Lung (tissue), 12 donors: ENCODE data around the gene IQCM. TPM values are rescaled to one million over a fixed set of nuclear protein-coding genes. Genes with fewer than 3 reads are reported as not detected.

Experiments
- ATAC-seq: fragments of 200-7000 bp; cut with Tn5 transposase; one replicate; pipeline ENCODE4 v1.9.1; 2020; ENCODE audit warnings: moderate number of reproducible peaks; ENCODE audit not compliant: insufficient read depth, low FRiP score
- DNase-seq, 3 donors: peaks; one replicate each; pipeline ENCODE4 v3.0.0-alpha.2; 2013 to 2017
- H3K27ac ChIP-seq, 2 donors: one replicate each; pipeline ENCODE4 v1.5.1; 2013; ENCODE audit warnings: mild to moderate bottlenecking in 2 of 2, moderate library complexity in 2 of 2, control low read depth in 1 of 2, inconsistent platforms in 1 of 2, low read depth in 1 of 2, low read length in 1 of 2
- H3K27me3 ChIP-seq, 3 donors: one replicate each; pipeline ENCODE4 v1.5.1; 2013; ENCODE audit warnings: low read length in 2 of 3; ENCODE audit not compliant: control insufficient read depth in 3 of 3, insufficient read depth in 3 of 3
- H3K36me3 ChIP-seq, 4 donors: one replicate each; pipeline ENCODE4 v1.5.1; 2013; ENCODE audit warnings: low read length in 4 of 4, mild to moderate bottlenecking in 1 of 4, moderate library complexity in 1 of 4; ENCODE audit not compliant: control insufficient read depth in 4 of 4, insufficient read depth in 4 of 4
- H3K4me1 ChIP-seq, 5 donors: one replicate each; pipeline ENCODE4 v1.5.1; 2013; ENCODE audit warnings: low read length in 5 of 5, mild to moderate bottlenecking in 2 of 5, moderate library complexity in 1 of 5; ENCODE audit not compliant: control insufficient read depth in 5 of 5, insufficient read depth in 5 of 5
- H3K4me3 ChIP-seq: one replicate; pipeline ENCODE4 v1.5.1; 2013; ENCODE audit warnings: mild to moderate bottlenecking, control low read depth, moderate library complexity
- H3K9ac ChIP-seq, 2 donors: one replicate each; pipeline ENCODE4 v1.5.1; 2013; ENCODE audit warnings: low read length in 2 of 2, control low read depth in 1 of 2; ENCODE audit not compliant: insufficient read depth in 1 of 2
- H3K9me3 ChIP-seq, 4 donors: one replicate each; pipeline ENCODE4 v1.5.1; 2013; ENCODE audit warnings: low read length in 3 of 4, mild to moderate bottlenecking in 1 of 4, moderate library complexity in 1 of 4; ENCODE audit not compliant: control insufficient read depth in 4 of 4, insufficient read depth in 3 of 4
- WGBS, 2 donors: extraction: QIAGEN DNeasy Blood & Tissue Kit; methylation state at CpG; one replicate each; pipeline ENCODE4 v1.1.7; 2013; 5-methylcytosine and 5-hydroxymethylcytosine counted together
- polyA plus RNA-seq, 2 donors: library from polyadenylated mRNA; stranded (reverse); fragments of 200-250 nt; gene quantifications; one replicate each; pipeline ENCODE4 v1.2.1, GENCODE V29; 2013
- total RNA-seq, 2 donors: library from RNA; depleted of rRNA in 1 of 2; stranded (reverse); fragments of >200 nt in 1 of 2; gene quantifications; one replicate each; pipeline ENCODE4 v1.2.1, GENCODE V29; 2014 to 2021
- TF ChIP-seq, protein P1 (sequence below): IDR thresholded peaks from 2 replicates; pipeline ENCODE4 v1.5.1; 2012; ENCODE audit warnings: mild to moderate bottlenecking; ENCODE audit errors: control extremely low read depth, extremely low read depth
- donor health status: control.
- donor health status: control.
- donor health status: Bipolar disorder and iron deficiency.
- donor health status: healthy.
- donor health status: DM: yes; HTN: yes; CAD: no.

IQCM gene
- total and polyA plus RNA-seq, 4 donors: not detected

DNA sequence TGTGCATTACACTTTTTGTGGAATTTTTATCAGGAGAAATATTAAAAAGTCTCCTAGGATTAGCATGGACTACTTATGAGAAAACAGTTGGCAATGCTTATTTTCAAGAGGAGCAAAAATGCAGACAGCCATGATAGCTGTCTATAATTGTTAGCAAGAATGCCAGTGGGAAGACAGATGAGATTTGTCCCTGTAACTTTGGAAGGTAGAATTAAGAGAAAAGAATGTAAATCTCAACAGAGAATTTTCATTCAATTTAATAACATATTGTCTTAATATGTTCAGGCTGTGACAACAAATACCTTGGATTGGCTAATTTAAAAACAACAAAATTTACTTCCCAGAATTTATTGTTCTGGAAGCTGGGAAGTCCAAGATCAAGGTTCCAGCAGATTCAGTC is 349.2 kb downstream of the IQCM start:
- Histone ChIP-seq H3K9me3 (peaks cover 0 to 4% (median 0%) of the 10 kb centered on the region in 4 donors), H3K9ac (no peak overlapping the region), H3K4me1 (peaks cover 0 to 3% (median 0%) of the 10 kb centered on the region in 5 donors), H3K27me3 (no peaks in the 10 kb centered on the region), H3K36me3 (no peaks in the 10 kb centered on the region), H3K27ac (no peak overlapping the region), H3K4me3 (no peak overlapping the region)
- no peak for ATAC-seq
- DNase-seq: no peak
- TF ChIP-seq, protein P1, sequence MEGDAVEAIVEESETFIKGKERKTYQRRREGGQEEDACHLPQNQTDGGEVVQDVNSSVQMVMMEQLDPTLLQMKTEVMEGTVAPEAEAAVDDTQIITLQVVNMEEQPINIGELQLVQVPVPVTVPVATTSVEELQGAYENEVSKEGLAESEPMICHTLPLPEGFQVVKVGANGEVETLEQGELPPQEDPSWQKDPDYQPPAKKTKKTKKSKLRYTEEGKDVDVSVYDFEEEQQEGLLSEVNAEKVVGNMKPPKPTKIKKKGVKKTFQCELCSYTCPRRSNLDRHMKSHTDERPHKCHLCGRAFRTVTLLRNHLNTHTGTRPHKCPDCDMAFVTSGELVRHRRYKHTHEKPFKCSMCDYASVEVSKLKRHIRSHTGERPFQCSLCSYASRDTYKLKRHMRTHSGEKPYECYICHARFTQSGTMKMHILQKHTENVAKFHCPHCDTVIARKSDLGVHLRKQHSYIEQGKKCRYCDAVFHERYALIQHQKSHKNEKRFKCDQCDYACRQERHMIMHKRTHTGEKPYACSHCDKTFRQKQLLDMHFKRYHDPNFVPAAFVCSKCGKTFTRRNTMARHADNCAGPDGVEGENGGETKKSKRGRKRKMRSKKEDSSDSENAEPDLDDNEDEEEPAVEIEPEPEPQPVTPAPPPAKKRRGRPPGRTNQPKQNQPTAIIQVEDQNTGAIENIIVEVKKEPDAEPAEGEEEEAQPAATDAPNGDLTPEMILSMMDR: no peak

DNA sequence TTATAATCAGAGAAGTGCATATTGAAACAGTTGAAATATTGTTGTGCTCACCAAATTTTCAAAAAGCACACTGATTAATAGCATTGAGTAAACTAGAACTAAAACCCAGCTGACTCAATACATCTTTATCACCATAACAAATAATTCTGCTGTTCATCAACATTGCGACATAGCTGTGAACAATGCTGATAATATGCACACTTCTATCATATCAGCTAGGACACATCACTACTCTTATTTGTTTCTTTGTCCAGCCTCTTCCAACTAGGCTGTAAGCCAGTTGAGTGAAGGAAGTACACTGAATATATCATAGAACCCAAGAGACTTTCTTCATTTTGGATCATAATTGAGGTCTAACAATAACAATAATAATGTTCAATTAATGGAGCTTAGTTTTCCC is 349.7 kb downstream of the IQCM start:
- H3K4me3 ChIP-seq: no peak overlapping the region
- no peak for ATAC-seq
- 85 to 91% methylated on average over 1 of the region's 1 CpG for WGBS, 2 donors
- no peak overlapping the region for H3K27ac ChIP-seq
- H3K36me3 ChIP-seq: no peaks in the 10 kb centered on the region
- no peak overlapping the region for H3K9ac ChIP-seq
- H3K27me3 ChIP-seq: no peaks in the 10 kb centered on the region
- TF ChIP-seq, protein P1: no peak
- H3K4me1 ChIP-seq: peaks cover 0 to 3% (median 0%) of the 10 kb centered on the region in 5 donors
- DNase-seq: no peak
- H3K9me3 ChIP-seq: peaks cover 0 to 4% (median 0%) of the 10 kb centered on the region in 4 donors

DNA sequence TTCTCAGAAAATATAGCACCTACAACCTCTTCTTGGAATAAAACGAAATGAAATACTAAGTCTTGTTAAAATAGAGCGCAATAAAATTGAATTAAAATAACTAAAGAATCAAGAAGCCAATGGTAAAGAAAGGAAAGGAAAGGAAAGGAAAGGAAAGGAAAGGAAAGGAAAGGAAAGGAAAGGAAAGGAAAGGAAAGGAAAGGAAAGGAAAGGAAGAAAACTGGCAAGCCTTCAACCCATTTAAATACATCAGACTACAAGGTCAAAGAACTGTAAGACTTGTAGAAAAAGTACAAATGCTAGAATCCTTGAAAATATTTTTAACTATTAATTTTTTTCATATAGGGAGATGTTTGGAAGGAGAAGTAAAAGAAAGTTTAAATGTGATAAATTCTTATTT is 372.1 kb downstream of the IQCM start:
- 88 to 90% methylated on average over 2 of the region's 2 CpGs for WGBS, 2 donors
- no peak overlapping the region for H3K4me3 ChIP-seq
- TF ChIP-seq, protein P1: no peak

DNA sequence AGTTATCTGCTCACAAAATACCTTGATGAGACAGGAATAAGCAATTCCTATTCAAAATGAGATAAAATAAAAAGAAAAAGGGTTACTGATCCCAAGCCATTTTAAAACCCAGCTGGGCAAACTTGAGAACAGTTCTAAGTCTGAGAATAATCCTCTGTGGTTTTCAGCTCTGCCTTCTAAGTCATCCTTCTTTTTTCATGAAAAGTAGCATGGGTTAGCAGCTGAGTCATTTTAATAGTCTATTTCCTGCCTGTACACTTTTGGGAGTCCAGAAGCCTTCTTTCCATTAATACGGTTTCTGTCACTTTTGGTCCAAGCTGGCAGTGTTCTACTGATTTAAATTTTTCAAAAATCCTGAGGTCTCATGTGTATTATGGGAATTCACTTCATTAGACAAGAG is 374.3 kb downstream of the IQCM start:
- Histone ChIP-seq H3K36me3 (no peaks in the 10 kb centered on the region), H3K9me3 (no peaks in the 10 kb centered on the region), H3K9ac (no peak overlapping the region), H3K27ac (no peak overlapping the region), H3K4me1 (no peaks in the 10 kb centered on the region), H3K27me3 (no peaks in the 10 kb centered on the region), H3K4me3 (no peak overlapping the region)
- DNase-seq (no peak), ATAC-seq (no peak)
- WGBS, 2 donors: 71 to 84% methylated on average over 1 of the region's 1 CpG
- TF ChIP-seq, protein P1: no peak

More for the DNA sequence above, 372.1 kb downstream of the IQCM start:
- H3K27ac ChIP-seq: no peak overlapping the region
- H3K9ac ChIP-seq: no peak overlapping the region
- H3K36me3 ChIP-seq: no peaks in the 10 kb centered on the region
- DNase-seq (no peak), ATAC-seq (no peak)
- no peaks in the 10 kb centered on the region for H3K27me3 ChIP-seq
- H3K9me3 ChIP-seq: no peaks in the 10 kb centered on the region
- H3K4me1 ChIP-seq: no peaks in the 10 kb centered on the region
